H1 (cell line): ENCODE results near the gene G2E3. TPM values are rescaled to one million over a fixed set of nuclear protein-coding genes. Genes with fewer than 3 reads are reported as not detected.

Experiments
- CTCF ChIA-PET: fragments of 300-600 bp; sonication (Branson Sonifier 250); formaldehyde crosslinking; loops from one replicate; lab custom pipeline; 2021; ENCODE audit not compliant: partially characterized antibody; lab: Charles Lee
- POLR2A ChIA-PET: fragments of 300-600 bp; sonication (Branson Sonifier 250); formaldehyde crosslinking; loops from one replicate; lab custom pipeline; 2021; ENCODE audit warnings: inconsistent platforms; ENCODE audit not compliant: partially characterized antibody; lab: Charles Lee
- DNase-seq, 2 experiments: peaks; one replicate each; pipeline versions ENCODE4 v3.0.0 to v3.0.0-alpha.2; 2010 to 2022; ENCODE audit warnings: low spot score in 2 of 2, low read depth in 1 of 2, mixed read lengths in 1 of 2
- FAIRE-seq: peaks from 2 replicates; lab custom pipeline; 2011; peaks lifted over from hg19 to GRCh38; lab: Jason Lieb, UNC
- H2AFZ ChIP-seq: 2 replicates; pipeline ENCODE4 v1.8.1; 2012; ENCODE audit warnings: low read length, inconsistent platforms
- H2AK5ac ChIP-seq: 2 replicates; pipeline ENCODE4 v1.6.1; 2013; ENCODE audit warnings: low read depth, low read length
- H2BK120ac ChIP-seq: replicated peaks from 2 replicates; pipeline ENCODE3; 2013; ENCODE audit warnings: low read depth, low read length, inconsistent platforms
- H2BK12ac ChIP-seq: 2 replicates; pipeline ENCODE4 v1.6.1; 2013; ENCODE audit warnings: low read depth, low read length
- H2BK15ac ChIP-seq: 2 replicates; pipeline ENCODE4 v1.6.1; 2013; ENCODE audit warnings: low read length
- H2BK20ac ChIP-seq: 2 replicates; pipeline ENCODE4 v1.6.1; 2013; ENCODE audit warnings: low read length
- H2BK5ac ChIP-seq: 2 replicates; pipeline ENCODE4 v1.6.1; 2013; ENCODE audit warnings: low read depth, low read length
- H3K14ac ChIP-seq: 2 replicates; pipeline ENCODE4 v1.6.1; 2013; ENCODE audit warnings: inconsistent platforms; ENCODE audit not compliant: insufficient read length
- H3K18ac ChIP-seq: 2 replicates; pipeline ENCODE4 v1.6.1; 2013; ENCODE audit warnings: low read length; ENCODE audit errors: extremely low read depth
- H3K23ac ChIP-seq: 2 replicates; pipeline ENCODE4 v1.6.1; 2013; ENCODE audit warnings: inconsistent platforms; ENCODE audit not compliant: insufficient read length
- H3K23me2 ChIP-seq: 2 replicates; pipeline ENCODE4 v1.6.1; 2013; ENCODE audit warnings: low read depth, low read length
- H3K27ac ChIP-seq: 2 replicates; pipeline ENCODE4 v1.6.1; 2011; ENCODE audit warnings: low read depth, low read length, inconsistent platforms
- H3K27me3 ChIP-seq, 4 experiments: replicated peaks in 1 of 4; 1 replicate in 1 of 4; 2 replicates in 3 of 4; pipeline versions ENCODE4 v1.6.1 to v1.8.1; 2011 to 2013; ENCODE audit warnings: low read length in 3 of 4, mild to moderate bottlenecking in 3 of 4, inconsistent platforms in 2 of 4, mixed read lengths in 2 of 4, moderate library complexity in 1 of 4; ENCODE audit not compliant: control insufficient read depth in 3 of 4, insufficient read depth in 3 of 4; ENCODE audit errors: extremely low read depth in 1 of 4
- H3K36me3 ChIP-seq, 4 experiments: 2 replicates each; pipeline versions ENCODE4 v1.6.1 to v1.8.1; 2011 to 2013; ENCODE audit warnings: mild to moderate bottlenecking in 4 of 4, low read length in 3 of 4, moderate library complexity in 2 of 4, control low read depth in 1 of 4, inconsistent platforms in 1 of 4; ENCODE audit not compliant: insufficient read depth in 4 of 4, control insufficient read depth in 2 of 4
- H3K4ac ChIP-seq: replicated peaks from 2 replicates; pipeline ENCODE3; 2013; ENCODE audit warnings: low read length, low read depth, mixed read lengths, inconsistent platforms; ENCODE audit not compliant: insufficient read length
- H3K4me1 ChIP-seq, 4 experiments: replicated peaks in 1 of 4; 1 replicate in 1 of 4; 2 replicates in 3 of 4; pipeline versions ENCODE4 v1.6.1 to v1.8.1; 2011 to 2013; ENCODE audit warnings: low read length in 3 of 4, inconsistent platforms in 2 of 4, mixed read lengths in 1 of 4; ENCODE audit not compliant: insufficient read depth in 4 of 4, control insufficient read depth in 3 of 4
- H3K4me2 ChIP-seq, 2 experiments: 2 replicates each; pipeline versions ENCODE4 v1.6.1 to v1.8.1; 2011 to 2013; ENCODE audit warnings: low read depth in 2 of 2, low read length in 2 of 2, control low read depth in 1 of 2, inconsistent platforms in 1 of 2, mild to moderate bottlenecking in 1 of 2; ENCODE audit not compliant: insufficient read depth in 1 of 2
- H3K4me3 ChIP-seq, 4 experiments: fragments of 200-600, 300-600 bp in 1 of 4; sonication (generic), shearing (Covaris generic), sonication (Bioruptor Twin) in 1 of 4; 2 replicates each; pipeline versions ENCODE4 v1.5.1 to v1.8.1; 2011 to 2016; ENCODE audit warnings: low read length in 4 of 4, low read depth in 3 of 4, control low read depth in 2 of 4, inconsistent platforms in 2 of 4, mild to moderate bottlenecking in 2 of 4, mixed read lengths in 1 of 4, moderate library complexity in 1 of 4; ENCODE audit not compliant: insufficient read depth in 2 of 4; ENCODE audit errors: extremely low read depth in 1 of 4
- H3K56ac ChIP-seq: replicated peaks from 2 replicates; pipeline ENCODE3; 2013; ENCODE audit warnings: low read depth, mild to moderate bottlenecking, mixed read lengths, low read length, inconsistent platforms; ENCODE audit not compliant: insufficient read length
- H3K79me1 ChIP-seq: 2 replicates; pipeline ENCODE4 v1.6.1; 2013; ENCODE audit warnings: low read depth, low read length, control low read depth
- H3K79me2 ChIP-seq, 2 experiments: 2 replicates each; pipeline versions ENCODE4 v1.6.1 to v1.8.1; 2012 to 2013; ENCODE audit warnings: low read length in 2 of 2, mild to moderate bottlenecking in 2 of 2, inconsistent platforms in 1 of 2; ENCODE audit not compliant: insufficient read depth in 2 of 2, control insufficient read depth in 1 of 2
- H3K9ac ChIP-seq, 4 experiments: replicated peaks in 1 of 4; 1 replicate in 1 of 4; 2 replicates in 3 of 4; pipeline versions ENCODE4 v1.6.1 to v1.8.1; 2011 to 2013; ENCODE audit warnings: low read depth in 3 of 4, low read length in 3 of 4, control low read depth in 2 of 4, mild to moderate bottlenecking in 2 of 4, moderate library complexity in 2 of 4, inconsistent platforms in 1 of 4; ENCODE audit errors: extremely low read depth in 1 of 4
- H3K9me3 ChIP-seq, 2 experiments: 2 replicates each; pipeline versions ENCODE4 v1.6.1 to v1.8.1; 2012 to 2013; ENCODE audit warnings: mild to moderate bottlenecking in 2 of 2, moderate library complexity in 2 of 2, control low read depth in 1 of 2, inconsistent platforms in 1 of 2, low read depth in 1 of 2, low read length in 1 of 2, mixed read lengths in 1 of 2; ENCODE audit not compliant: insufficient read depth in 2 of 2
- H4K20me1 ChIP-seq, 2 experiments: replicated peaks in 1 of 2; 2 replicates each; pipeline versions ENCODE3 to v1.8.1; 2011 to 2013; ENCODE audit warnings: inconsistent platforms in 2 of 2, low read length in 2 of 2, mild to moderate bottlenecking in 1 of 2; ENCODE audit not compliant: insufficient read depth in 2 of 2, control insufficient read depth in 1 of 2
- H4K5ac ChIP-seq: 2 replicates; pipeline ENCODE4 v1.6.1; 2013; ENCODE audit warnings: low read length, low read depth, mixed read lengths, inconsistent platforms; ENCODE audit not compliant: insufficient read length
- H4K8ac ChIP-seq: 2 replicates; pipeline ENCODE4 v1.8.0; 2013; ENCODE audit warnings: mild to moderate bottlenecking, moderate library complexity, low read length, inconsistent platforms; ENCODE audit not compliant: insufficient read depth; ENCODE audit errors: extremely low read depth
- H4K91ac ChIP-seq: replicated peaks from 2 replicates; pipeline ENCODE3; 2013; ENCODE audit warnings: low read length, mixed read lengths, inconsistent platforms; ENCODE audit not compliant: insufficient read length
- HDAC6 ChIP-seq: IDR thresholded peaks from one replicate; pipeline ENCODE4 v1.7.1; 2012; ENCODE audit warnings: low read depth, mild to moderate bottlenecking, inconsistent platforms, low read length, moderate library complexity
- MAFK ChIP-seq: IDR thresholded peaks from 2 replicates; pipeline ENCODE4 v1.6.1; 2012; ENCODE audit warnings: low read depth, mild to moderate bottlenecking, improper control_type of control experiment, low read length
- SP2 ChIP-seq: IDR thresholded peaks from 2 replicates; pipeline ENCODE4 v1.6.1; 2012; ENCODE audit warnings: mild to moderate bottlenecking, low read length, inconsistent platforms
- WGBS, 2 experiments: shearing (Covaris generic) in 1 of 2; methylation state at CpG; one replicate each; pipeline versions ENCODE4 v1.1.6 to v1.1.7; 2013 to 2015; ENCODE audit warnings: low lambda C conversion rate in 2 of 2, mixed read lengths in 2 of 2, inconsistent platforms in 1 of 2, low coverage in 1 of 2, missing lambda C conversion rate in 1 of 2; ENCODE audit not compliant: insufficient replicate concordance in 2 of 2, insufficient coverage in 1 of 2, insufficient read length in 1 of 2; ENCODE audit errors: extremely low coverage in 1 of 2, missing lambda C conversion rate in 1 of 2; 5-methylcytosine and 5-hydroxymethylcytosine counted together
- polyA plus RNA-seq, 7 experiments: library from polyadenylated mRNA; depleted of rRNA in 3 of 7; stranded (reverse) in 5 of 7; unstranded in 2 of 7; fragments of >200 nt in 5 of 7; fragments of 200-250 nt in 2 of 7; gene quantifications; 1 replicate in 5 of 7; 2 replicates in 1 of 7; 4 replicates in 1 of 7; pipeline versions ENCODE4 v1.2.1 to v1.2.3, GENCODE V29; 2011 to 2013; ENCODE audit warnings: missing spikeins in 2 of 7, mixed read lengths in 2 of 7
- total RNA-seq: library from RNA; stranded (reverse); fragmentation: NEBNext Ultra II Directional; extraction: Animal tissue kit (Norgen Biotek cat#: 25700); gene quantifications from 2 replicates; pipeline ENCODE4 v1.2.1, GENCODE V29; 2021

The G2E3 gene
- total and polyA plus RNA-seq, 2 of the 8 experiments (the other 6 are each of a cell fraction or from before 2014, with no cell fraction given) = 9.2 to 72.0 TPM

- H3K79me2 ChIP-seq = peaks cover 0 to 35% of the 10 kb centered on the region in 2 experiments; a peak in 2 of 4 replicates
- no peak overlapping the region for H2BK120ac ChIP-seq
- ChIA-PET POLR2A (interaction anchor here (0.7 to 1.1 kb wide), 2 partner anchors 11 kb away, joined by 4 read pairs; partner anchors contain the start of gene SCFD1), CTCF (no interaction called here)
- H3K27ac ChIP-seq = no peak overlapping the region
- H3K27me3 ChIP-seq = peaks cover 0 to 2% (median 0%) of the 10 kb centered on the region in 4 experiments; a peak in 1 of 7 replicates
- FAIRE-seq (no peak), DNase-seq (no peak)
- 89% methylated on average over 1 of the region's 1 CpG; no CpG with 5 or more reads in 1 of the 2 experiments for WGBS, 2 experiments
- no peak overlapping the region for H4K91ac ChIP-seq
- no peak overlapping the region for H3K23ac ChIP-seq
- H3K4me2 ChIP-seq = no peak overlapping the region
- H2AK5ac ChIP-seq = no peak overlapping the region
- H4K8ac ChIP-seq = no peak overlapping the region
- H4K20me1 ChIP-seq = peaks cover 2 to 5% of the 10 kb centered on the region in 2 experiments
- no peak overlapping the region for H2BK12ac ChIP-seq
- no peak overlapping the region for H3K18ac ChIP-seq
- H3K4ac ChIP-seq = no peak overlapping the region
- H3K36me3 ChIP-seq = peaks cover 0 to 40% (median 12%) of the 10 kb centered on the region in 4 experiments; a peak in 5 of 8 replicates
- no peaks in the 10 kb centered on the region for H3K9me3 ChIP-seq
- no peak overlapping the region for H3K56ac ChIP-seq
- H3K4me1 ChIP-seq = no peaks in the 10 kb centered on the region
- no peak overlapping the region for H2BK5ac ChIP-seq
- no peaks in the 10 kb centered on the region for H3K79me1 ChIP-seq
- no peak overlapping the region for H3K9ac ChIP-seq
- no peak overlapping the region for H3K4me3 ChIP-seq
- H2BK15ac ChIP-seq = no peak overlapping the region
- no peaks in the 10 kb centered on the region for H3K23me2 ChIP-seq
- no peak overlapping the region for H2AFZ ChIP-seq
- no peak overlapping the region for H4K5ac ChIP-seq
- no peak overlapping the region for H2BK20ac ChIP-seq
- no peak overlapping the region for H3K14ac ChIP-seq
- TF ChIP-seq MAFK = no peak
- TF ChIP-seq SP2 = no peak
- no peak for TF ChIP-seq HDAC6
Measured at GRCh38 chr14:30632730-30633129, 73.8 kb downstream of the G2E3 start.
